Natural killer cell (primary cell): ENCODE measurements around the gene GAREM1. TPM values are rescaled to one million over a fixed set of nuclear protein-coding genes. Genes with fewer than 3 reads are reported as not detected.

Experiments
- ATAC-seq, 3 donors: fragments of 150-1000 bp in 2 of 3; fragments of 200-7000 bp in 1 of 3; cut with Tn5 transposase; 1 replicate in 1 of 3; 2 replicates in 2 of 3; pipeline ENCODE4 v1.10.0; 2021; ENCODE audit warnings: mild to moderate bottlenecking in 2 of 3, moderate library complexity in 2 of 3
- DNase-seq, 2 donors: peaks; one replicate each; pipeline versions ENCODE4 v3.0.0 to v3.0.0-alpha.2; 2013 to 2021; ENCODE audit warnings: mixed read lengths in 1 of 2
- H3K27ac ChIP-seq: one replicate; pipeline ENCODE4 v1.5.1; 2013; ENCODE audit warnings: mild to moderate bottlenecking, low read length
- H3K27me3 ChIP-seq: one replicate; pipeline ENCODE4 v1.6.1; 2013; ENCODE audit warnings: low read length; ENCODE audit not compliant: control insufficient read depth, insufficient read depth
- H3K36me3 ChIP-seq: one replicate; pipeline ENCODE4 v1.6.1; 2013; ENCODE audit warnings: low read length; ENCODE audit not compliant: control insufficient read depth, insufficient read depth
- H3K4me1 ChIP-seq: one replicate; pipeline ENCODE4 v1.6.1; 2013; ENCODE audit warnings: low read length; ENCODE audit not compliant: control insufficient read depth, insufficient read depth
- H3K4me3 ChIP-seq: one replicate; pipeline ENCODE4 v1.5.1; 2013; ENCODE audit warnings: low read length
- H3K9me3 ChIP-seq: one replicate; pipeline ENCODE4 v1.6.1; 2013; ENCODE audit warnings: low read length; ENCODE audit not compliant: control insufficient read depth, insufficient read depth
- H3K27ac Mint-ChIP-seq, 2 donors: one replicate each; pipeline ENCODE4 v1.8.0; 2022; ENCODE audit warnings: mild to moderate bottlenecking in 2 of 2, mixed read lengths in 2 of 2, moderate library complexity in 1 of 2
- H3K27me3 Mint-ChIP-seq, 2 donors: one replicate each; pipeline ENCODE4 v1.8.0; 2022; ENCODE audit warnings: low read depth in 2 of 2, mixed read lengths in 2 of 2
- H3K36me3 Mint-ChIP-seq: one replicate; pipeline ENCODE4 v1.8.0; 2022; ENCODE audit warnings: mixed read lengths
- H3K4me1 Mint-ChIP-seq, 2 donors: one replicate each; pipeline ENCODE4 v1.8.0; 2022; ENCODE audit warnings: mixed read lengths in 2 of 2
- H3K4me3 Mint-ChIP-seq: one replicate; pipeline ENCODE4 v1.8.0; 2022; ENCODE audit warnings: mild to moderate bottlenecking, moderate library complexity, mixed read lengths
- H3K9me3 Mint-ChIP-seq, 2 donors: one replicate each; pipeline ENCODE4 v1.8.0; 2022; ENCODE audit warnings: mixed read lengths in 2 of 2
- CTCF ChIP-seq: fragments of 200-600 bp; IDR thresholded peaks from one replicate; pipeline ENCODE4 v1.8.0; 2022; ENCODE audit warnings: antibody characterized with exemption
- WGBS: methylation state at CpG from one replicate; pipeline ENCODE4 v1.1.7; 2013; ENCODE audit warnings: missing lambda C conversion rate; ENCODE audit not compliant: insufficient coverage; 5-methylcytosine and 5-hydroxymethylcytosine counted together
- intact Hi-C: fragments of 100-400 bp; cut with micrococcal nuclease; formaldehyde crosslinking; loops from one replicate; pipeline ENCODE4 v1.14.2; 2022
- total RNA-seq, 4 donors: library from RNA; stranded (reverse); fragments of 120-200 nt in 1 of 4; gene quantifications; one replicate each; pipeline versions ENCODE4 v1.2.3 to v1.2.4, GENCODE V29; 2013 to 2022

Gene GAREM1
- total RNA-seq, 3 donors from 2014 or later (not counting 1 experiment from before 2014, with no cell fraction given) = 0.09 TPM; not detected in 2

DNA sequence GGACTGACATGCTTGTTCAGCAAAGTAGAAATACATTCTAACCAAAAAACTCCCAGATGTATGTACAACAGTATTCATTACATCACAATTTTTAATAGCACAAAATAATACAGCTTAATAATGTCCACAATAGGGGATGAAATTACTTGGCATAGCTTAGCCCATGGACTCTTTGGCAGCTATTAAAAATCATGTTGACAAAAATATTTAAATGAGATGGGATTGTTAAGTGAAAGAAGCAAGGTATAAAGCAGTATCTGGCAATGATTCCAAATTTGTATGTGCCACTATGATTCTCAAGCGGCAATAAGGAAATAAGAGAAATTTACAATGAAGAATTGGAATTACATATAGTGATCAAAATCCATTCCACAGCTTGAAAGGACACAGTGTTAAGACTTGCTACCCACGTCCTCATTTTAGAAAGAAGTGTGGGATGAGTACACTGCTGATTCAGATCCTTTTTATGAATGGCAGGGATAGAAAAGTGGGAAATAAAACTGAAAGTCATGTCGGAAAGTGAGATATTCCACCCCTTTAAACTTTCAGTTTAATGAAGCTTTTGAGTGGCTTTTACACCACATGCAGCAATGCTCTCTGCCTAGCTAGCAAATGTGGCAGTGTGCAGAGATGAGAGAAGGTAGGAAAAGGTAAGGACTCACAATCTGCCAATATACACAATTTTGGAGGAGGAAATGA is 2.4 kb downstream of the GAREM1 start:
- Histone ChIP-seq H3K27ac (no peak overlapping the region), H3K36me3 (no peaks in the 10 kb centered on the region), H3K9me3 (no peaks in the 10 kb centered on the region), H3K4me3 (no peak overlapping the region), H3K27me3 (peaks cover 18% of the 10 kb centered on the region), H3K4me1 (peaks cover 16% of the 10 kb centered on the region)
- TF ChIP-seq CTCF = no peak
- H3K27me3 Mint-ChIP-seq = peaks cover 11 to 38% of the 10 kb centered on the region in 2 donors
- H3K4me3 Mint-ChIP-seq = peak overlapping the region; percentile 43
- no peak for ATAC-seq
- no peak for DNase-seq
- H3K4me1 Mint-ChIP-seq = peaks cover 33 to 39% of the 10 kb centered on the region in 2 donors
- 53% methylated on average over 3 of the region's 3 CpGs for WGBS
- no peaks in the 10 kb centered on the region for H3K36me3 Mint-ChIP-seq
- intact Hi-C loops = no loop called here
- H3K27ac Mint-ChIP-seq = no peak overlapping the region
- no peaks in the 10 kb centered on the region for H3K9me3 Mint-ChIP-seq

DNA sequence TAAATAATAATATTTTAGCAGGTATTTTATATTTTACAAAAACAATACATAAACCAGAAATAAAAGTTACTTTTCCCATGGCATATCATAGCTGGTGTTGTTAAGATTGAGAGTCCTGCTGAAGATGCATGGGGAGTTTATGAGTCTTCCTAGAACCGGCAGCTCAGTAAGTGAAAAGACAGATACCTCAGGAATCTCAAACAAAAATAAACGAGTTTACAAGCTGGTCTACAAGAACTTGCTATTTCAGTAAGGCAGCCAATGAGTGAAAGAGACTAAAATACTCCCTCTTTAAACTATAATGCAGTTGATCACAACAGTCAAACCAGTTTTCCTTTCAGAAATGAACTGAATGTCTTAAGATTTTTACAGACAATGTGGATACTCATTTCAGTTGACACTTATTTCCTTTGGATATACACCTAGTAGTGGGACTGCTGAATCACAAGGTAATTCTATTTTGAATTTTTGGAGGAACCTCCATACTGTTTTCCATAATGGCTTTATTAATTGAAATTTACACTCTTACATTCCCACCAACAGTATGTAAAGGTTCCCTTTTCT is 8.9 kb downstream of the GAREM1 start:
- peaks cover 0 to 4% of the 10 kb centered on the region in 2 donors for H3K9me3 Mint-ChIP-seq
- no peaks in the 10 kb centered on the region for H3K4me1 Mint-ChIP-seq
- H3K27ac Mint-ChIP-seq = no peak overlapping the region
- H3K36me3 ChIP-seq = no peaks in the 10 kb centered on the region
- 83% methylated on average over 2 of the region's 2 CpGs for WGBS
- H3K27ac ChIP-seq = no peak overlapping the region
- peaks cover 11 to 49% of the 10 kb centered on the region in 2 donors for H3K27me3 Mint-ChIP-seq
- no peak for TF ChIP-seq CTCF
- no peaks in the 10 kb centered on the region for H3K36me3 Mint-ChIP-seq
- H3K4me1 ChIP-seq = no peaks in the 10 kb centered on the region
- DNase-seq = no peak
- no peak overlapping the region for H3K4me3 Mint-ChIP-seq
- intact Hi-C loops = no loop called here
- ATAC-seq = no peak
- no peaks in the 10 kb centered on the region for H3K9me3 ChIP-seq
- H3K4me3 ChIP-seq = no peak overlapping the region
- H3K27me3 ChIP-seq = peaks cover 6% of the 10 kb centered on the region

- H3K27ac Mint-ChIP-seq = no peak overlapping the region
- ATAC-seq = no peak
- intact Hi-C loops = no loop called here
These were observed 10.4 kb downstream of the GAREM1 start for GRCh38 chr18:32460171-32460731.

More at GRCh38 chr18:32460171-32460731, 10.4 kb downstream of the GAREM1 start:
- Mint-ChIP-seq H3K4me3 (no peak overlapping the region), H3K27me3 (peaks cover 8 to 56% of the 10 kb centered on the region in 2 donors), H3K9me3 (peaks cover 0 to 4% of the 10 kb centered on the region in 2 donors), H3K4me1 (no peaks in the 10 kb centered on the region), H3K36me3 (no peaks in the 10 kb centered on the region)
- no peaks in the 10 kb centered on the region for H3K4me1 ChIP-seq
- no peaks in the 10 kb centered on the region for H3K36me3 ChIP-seq
- 83% methylated on average over 4 of the region's 4 CpGs for WGBS
- no peak for DNase-seq
- no peak for TF ChIP-seq CTCF
- H3K4me3 ChIP-seq = no peak overlapping the region
- no peaks in the 10 kb centered on the region for H3K9me3 ChIP-seq
- H3K27me3 ChIP-seq = peaks cover 2% of the 10 kb centered on the region
- H3K27ac ChIP-seq = no peak overlapping the region
